Sciatic nerve (tissue), 2 donors: ENCODE measurements around the gene AOPEP. TPM values are rescaled to one million over a fixed set of nuclear protein-coding genes. Genes with fewer than 3 reads are reported as not detected.
"Not testable (repeated sequence)": the region's sequence is repeated elsewhere in the genome, so short reads cannot be mapped to it uniquely, and the experiment has no call there.

Experiments used
- ATAC-seq: fragments of 200-7000 bp; cut with Tn5 transposase; one replicate; pipeline ENCODE4 v1.9.1; 2020; ENCODE audit warnings: mild to moderate bottlenecking, moderate library complexity
- DNase-seq: peaks from one replicate; pipeline ENCODE4 v3.0.0-alpha.2; 2020; ENCODE audit warnings: low spot score
- intact Hi-C: fragments of 100-400 bp; cut with DNase I; formaldehyde crosslinking; loops from one replicate; pipeline ENCODE4 v1.14.2; 2022
- total RNA-seq: library from RNA; stranded (reverse); fragmentation: NEBNext Ultra II Directional; extraction: Animal tissue kit (Norgen Biotek cat#: 25700); gene quantifications from one replicate; pipeline ENCODE4 v1.2.1, GENCODE V29; 2021
- donor health status: DM: no; HTN: no; CAD: no.
- donor health status: DM: no; HTN: no; CAD: no.

AOPEP gene
- total RNA-seq, 1 donor from 2014 or later = 158 TPM

DNA sequence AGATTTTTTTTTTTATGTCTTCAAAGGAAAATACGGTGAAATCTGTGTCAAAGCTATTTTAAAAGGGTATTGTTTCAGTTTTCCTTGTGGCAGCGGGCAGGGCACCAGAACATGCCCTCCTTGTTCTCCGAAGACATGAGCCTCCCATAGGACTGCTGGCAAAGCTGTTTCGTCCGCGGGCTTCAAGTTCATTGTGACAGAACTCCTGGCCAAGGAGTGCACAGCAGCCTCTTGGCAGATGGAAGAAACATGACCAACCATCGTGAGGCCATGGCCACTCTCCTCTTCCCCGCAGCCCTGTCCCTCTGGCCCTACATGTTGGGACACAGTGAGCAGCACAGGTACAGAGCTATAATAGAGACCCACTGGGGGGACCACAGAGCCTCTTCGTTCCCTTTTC is 99.5 kb downstream of the AOPEP start:
- no peak for ATAC-seq
- DNase-seq = no peak
- intact Hi-C loops = no loop called here

DNA sequence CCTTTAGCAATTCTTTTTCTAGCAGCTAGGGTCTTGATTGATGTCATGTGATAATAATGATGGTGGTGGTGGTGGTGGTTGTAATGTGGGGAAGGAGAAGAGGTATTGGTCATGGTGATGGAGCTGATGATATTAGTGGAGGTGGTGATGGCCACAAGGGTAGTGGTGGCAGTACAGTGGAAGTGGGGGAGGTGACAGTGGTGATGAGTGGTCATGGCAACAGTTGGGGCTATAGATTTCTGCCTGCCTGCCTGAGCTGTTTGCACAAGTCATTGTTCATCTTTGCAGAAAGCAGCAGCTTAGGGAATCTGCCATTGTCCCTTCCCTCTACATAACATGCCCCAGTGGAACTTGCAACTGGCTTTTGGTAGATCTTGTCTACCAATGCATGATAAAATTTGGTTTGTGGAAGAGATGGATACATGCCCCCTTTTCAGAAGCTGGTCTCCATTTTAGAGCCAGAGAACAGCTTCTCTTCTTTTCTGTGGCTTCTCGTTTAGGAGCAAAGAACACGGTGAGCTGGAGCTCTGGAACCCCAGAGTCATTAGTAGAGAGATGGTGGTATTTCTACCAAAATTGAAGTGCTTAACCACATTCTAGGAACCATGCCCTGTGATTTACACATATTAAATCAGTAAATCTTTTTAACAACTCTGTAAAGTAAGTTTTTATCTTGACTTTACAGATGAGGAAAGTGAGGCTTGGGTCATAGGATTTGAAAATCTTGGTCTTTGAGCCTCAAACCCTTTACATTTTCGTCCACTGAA is 100.3 kb downstream of the AOPEP start:
- intact Hi-C loops = no loop called here
- DNase-seq (no peak), ATAC-seq (no peak)

DNA sequence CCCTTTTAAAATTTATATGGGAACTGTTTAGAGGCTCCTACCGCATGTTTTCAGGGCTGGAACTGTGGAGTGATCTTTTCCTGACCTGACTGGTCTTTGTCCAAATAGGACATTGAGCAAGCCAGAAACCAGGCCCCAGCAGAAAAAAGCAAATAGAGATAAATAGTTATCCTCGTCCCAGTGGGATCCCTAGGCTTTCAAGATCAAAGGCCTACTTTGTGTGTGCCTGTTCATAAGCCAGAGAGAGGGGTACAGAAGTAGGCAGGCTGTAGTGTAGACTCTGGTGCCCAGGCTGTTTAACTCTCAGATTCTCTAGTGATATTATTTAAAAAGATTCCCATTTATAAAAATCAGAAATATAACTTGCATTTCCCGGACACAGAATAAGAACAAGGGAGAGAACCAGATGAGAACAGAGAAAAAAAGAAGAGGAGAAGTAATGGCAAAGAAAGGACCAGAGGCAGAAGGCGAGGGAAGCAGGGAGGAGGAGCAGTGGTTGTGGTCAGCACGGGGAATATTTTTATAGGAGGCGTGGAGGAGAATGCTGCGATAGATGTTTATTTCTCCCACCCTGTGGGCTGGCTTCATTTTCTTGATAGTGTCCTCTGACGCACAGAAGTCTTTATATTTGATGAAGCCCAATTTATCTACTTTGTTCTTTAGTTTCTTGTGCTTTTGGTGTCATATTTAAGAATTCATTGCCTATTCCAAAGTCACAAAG is 101.2 kb downstream of the AOPEP start:
- intact Hi-C loops = no loop called here
- DNase-seq (no peak), ATAC-seq (peak; percentile 92)

DNA sequence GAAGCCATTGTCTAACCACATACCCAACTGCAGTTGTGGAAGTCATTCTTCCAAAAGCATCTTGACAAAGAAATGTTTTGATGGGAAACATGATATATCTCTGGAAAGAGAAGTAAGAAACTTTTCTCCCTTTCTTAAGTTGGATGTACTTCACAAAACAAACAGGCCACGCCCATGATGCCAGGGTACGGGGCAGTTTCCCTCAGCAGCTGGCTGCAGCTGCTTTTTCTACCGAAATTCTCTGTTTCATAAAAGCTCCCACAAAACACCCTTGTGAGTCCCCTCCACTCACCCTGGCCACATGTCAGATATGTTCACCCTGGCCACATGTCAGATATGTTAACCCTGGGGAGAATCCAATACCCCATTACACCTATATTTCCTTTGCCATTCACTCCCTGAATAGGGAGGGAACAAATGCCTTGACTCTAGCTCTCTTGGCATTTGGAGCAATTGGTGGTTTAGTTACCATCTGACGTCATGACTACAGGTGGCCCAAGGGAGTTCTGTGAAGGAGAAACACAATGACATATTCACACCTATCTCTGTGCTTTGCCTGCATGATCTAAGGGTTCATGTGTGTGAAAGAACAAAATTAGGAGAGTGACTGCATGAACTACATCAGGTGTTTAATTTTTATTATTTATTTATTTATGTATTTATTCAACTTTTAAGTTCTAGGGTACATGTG is 103.0 kb downstream of the AOPEP start:
- intact Hi-C loops = no loop called here
- no peak for DNase-seq
- ATAC-seq = no peak

DNA sequence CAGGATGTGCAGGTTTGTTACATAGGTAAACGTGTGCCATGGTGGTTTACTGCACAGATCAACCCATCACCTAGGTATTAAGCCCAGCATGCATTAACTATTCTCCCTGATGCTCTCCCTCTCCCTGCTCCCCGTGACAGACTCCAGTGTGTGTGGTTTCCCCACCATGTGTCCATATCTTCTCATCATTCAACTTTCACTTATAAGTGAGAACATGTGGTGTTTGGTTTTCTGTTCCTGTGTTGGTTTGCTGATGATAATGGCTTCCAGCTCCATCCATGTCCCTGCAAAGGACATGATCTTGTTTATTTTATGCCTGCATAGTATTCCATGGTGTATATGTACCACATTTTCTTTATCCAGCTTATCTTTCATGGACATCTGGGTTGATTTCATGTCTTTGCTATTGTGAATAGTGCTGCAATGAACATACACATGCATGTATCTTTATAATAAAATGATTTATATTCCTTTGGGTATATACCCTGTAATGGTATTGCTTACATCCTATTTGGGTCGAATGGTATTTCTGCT is 103.6 kb downstream of the AOPEP start:
- ATAC-seq, DNase-seq, intact Hi-C loops: not testable (repeated sequence)

DNA sequence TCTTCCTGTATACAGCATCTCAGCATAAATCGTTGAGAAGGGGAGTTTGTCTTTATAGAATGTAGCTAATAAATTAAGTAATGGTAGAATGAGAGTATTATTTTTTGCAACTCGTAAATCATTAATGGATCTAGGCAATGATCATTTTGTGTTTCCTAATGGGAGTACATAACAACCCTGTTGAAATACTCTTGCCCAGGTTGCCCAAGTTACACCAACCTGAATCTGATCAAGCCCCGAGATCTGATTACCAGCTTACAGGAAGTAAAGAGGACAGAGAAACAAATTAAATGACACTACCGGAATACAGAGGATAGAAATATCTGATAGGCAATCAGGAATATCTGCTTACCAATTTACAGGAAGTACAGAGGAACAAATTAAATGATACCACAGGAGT is 107.3 kb downstream of the AOPEP start:
- intact Hi-C loops = no loop called here
- DNase-seq (no peak), ATAC-seq (no peak)

DNA sequence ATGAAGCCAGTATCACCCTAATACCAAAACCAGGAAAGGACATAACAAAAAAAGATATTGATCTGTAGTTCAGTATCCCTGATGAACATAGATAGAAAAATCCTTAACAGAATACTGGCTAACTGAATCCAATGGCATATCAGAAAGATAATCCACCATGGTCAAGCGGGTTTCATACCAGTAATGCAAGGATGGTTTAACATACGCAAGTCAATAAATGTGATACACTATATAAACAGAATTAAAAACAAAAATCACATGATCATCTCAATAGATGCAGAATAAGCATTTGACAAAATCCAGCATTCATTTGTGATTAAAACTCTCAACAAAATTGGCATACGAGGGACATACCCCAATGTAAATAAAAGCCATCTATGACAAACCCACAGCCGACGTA is 110.9 kb downstream of the AOPEP start:
- ATAC-seq = no peak
- intact Hi-C loops = no loop called here
- DNase-seq = no peak

DNA sequence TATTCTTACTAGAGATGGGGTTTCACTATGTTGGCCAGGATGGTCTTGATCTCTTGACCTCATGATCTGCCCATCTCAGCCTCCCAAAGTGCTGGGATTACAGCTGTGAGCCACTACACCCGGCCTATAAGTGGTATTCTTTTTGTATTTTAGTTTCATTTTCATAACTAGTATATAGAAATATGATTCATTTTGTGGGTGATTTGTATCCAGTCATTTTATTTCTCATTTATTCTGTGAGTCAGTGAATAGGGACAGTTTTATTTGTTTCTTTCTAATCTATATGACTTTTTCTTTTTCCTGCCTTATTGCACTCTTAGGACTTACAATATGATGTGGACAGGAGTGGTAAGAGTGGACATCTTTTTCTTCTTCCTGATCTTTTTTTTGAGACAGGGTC is 112.9 kb downstream of the AOPEP start:
- intact Hi-C loops = no loop called here
- no peak for ATAC-seq
- no peak for DNase-seq

DNA sequence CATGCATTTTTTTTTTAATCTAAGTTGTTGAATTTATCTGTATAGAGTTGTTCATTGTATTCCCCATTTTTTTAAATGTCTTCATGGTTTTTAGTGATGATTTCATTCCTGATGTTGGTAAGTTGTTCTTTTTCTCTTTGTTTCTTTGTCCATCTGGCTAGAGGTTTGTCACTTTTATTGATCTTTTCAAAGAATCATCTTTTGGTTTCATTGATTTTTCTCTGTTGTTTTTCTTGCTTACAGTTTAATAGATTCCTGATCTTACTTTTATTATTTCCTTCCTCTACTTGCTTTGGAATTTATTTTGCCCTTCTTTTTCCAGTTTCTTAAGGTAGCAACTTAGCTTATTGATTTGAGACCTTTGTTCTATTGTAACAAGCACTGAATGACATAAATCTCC is 114.2 kb downstream of the AOPEP start:
- intact Hi-C loops = no loop called here
- no peak for DNase-seq
- ATAC-seq = no peak

DNA sequence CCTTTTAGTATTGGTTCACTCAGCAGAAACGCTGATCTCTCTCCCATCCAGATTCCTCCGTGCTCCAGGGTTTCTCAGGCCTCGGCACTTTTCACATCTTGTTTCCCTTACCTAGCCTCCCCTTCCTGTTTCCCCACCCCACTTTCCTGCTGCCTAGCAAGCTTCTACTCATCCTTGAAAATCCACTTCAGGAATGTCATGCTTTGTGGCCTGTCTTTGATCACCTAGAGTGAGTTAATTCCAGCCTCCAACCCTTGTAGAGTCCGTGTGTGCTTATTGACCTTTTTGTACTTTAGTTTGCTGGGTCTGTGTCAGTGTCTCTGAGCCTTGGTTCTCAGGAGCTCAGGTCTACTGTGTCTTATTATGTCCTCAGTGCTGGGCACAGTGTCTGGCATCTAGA is 116.6 kb downstream of the AOPEP start:
- DNase-seq = no peak

DNA sequence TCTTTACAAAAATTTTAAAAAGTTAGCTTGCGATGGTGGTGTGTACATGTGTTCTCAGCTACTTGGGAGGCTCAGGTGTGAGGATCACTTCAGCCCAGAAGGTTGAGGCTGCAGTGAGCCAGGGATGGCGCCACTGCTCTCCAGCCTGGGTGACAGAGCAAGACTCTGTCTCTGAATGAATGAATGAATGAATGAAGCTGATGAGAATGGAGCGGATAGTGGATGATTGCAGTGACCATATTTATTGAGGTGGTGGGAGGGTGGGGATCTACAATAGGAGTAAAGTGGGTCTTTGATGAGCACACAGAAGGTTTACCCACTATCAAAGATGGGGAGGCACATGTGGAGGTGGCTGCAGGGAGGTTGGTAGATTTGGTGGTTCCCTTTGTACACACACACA is 120.2 kb downstream of the AOPEP start:
- intact Hi-C loops = no loop called here

More for the DNA sequence above, 116.6 kb downstream of the AOPEP start:
- ATAC-seq = no peak
- intact Hi-C loops = no loop called here

DNA sequence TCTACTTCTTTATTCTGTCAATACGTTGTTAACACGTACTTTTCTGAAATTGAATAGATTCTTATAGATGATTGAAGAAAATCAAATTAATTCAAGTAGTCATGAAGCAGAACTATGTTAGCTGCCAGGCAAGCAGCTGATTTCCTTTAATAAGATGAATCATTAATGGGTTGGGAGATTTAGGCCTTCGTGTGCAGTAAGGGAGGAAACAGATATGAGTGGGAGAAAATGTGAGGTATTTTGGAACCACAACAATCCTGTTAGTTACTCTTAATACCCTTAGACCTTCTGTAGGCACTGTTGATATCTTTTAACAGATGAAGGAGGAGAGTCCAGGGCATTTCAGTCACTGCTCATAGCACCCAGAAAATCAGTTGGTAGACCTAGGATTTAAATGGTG is 121.0 kb downstream of the AOPEP start:
- DNase-seq (no peak), ATAC-seq (no peak)
- intact Hi-C loops = no loop called here

More for the DNA sequence above, 120.2 kb downstream of the AOPEP start:
- no peak for ATAC-seq
- no peak for DNase-seq

DNA sequence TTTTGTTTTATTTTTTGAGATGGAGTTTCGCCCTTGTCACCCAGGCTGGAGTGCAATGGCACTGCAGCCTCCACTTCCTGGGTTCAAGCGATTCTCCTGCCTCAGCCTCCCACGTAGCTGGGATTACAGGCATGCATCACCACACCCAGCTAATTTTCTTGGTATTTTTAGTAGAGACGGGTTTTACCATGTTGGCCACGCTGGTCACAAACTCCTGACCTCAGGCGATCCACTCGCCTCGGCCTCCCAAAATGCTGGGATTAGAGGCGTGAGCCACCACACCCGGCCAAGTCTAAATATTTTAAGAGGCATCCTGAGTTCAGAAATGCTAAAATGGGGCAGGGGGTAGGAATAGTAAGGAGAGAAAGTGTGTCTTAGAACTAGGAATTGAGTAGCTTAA is 122.3 kb downstream of the AOPEP start:
- intact Hi-C loops, ATAC-seq, DNase-seq: not testable (repeated sequence)

DNA sequence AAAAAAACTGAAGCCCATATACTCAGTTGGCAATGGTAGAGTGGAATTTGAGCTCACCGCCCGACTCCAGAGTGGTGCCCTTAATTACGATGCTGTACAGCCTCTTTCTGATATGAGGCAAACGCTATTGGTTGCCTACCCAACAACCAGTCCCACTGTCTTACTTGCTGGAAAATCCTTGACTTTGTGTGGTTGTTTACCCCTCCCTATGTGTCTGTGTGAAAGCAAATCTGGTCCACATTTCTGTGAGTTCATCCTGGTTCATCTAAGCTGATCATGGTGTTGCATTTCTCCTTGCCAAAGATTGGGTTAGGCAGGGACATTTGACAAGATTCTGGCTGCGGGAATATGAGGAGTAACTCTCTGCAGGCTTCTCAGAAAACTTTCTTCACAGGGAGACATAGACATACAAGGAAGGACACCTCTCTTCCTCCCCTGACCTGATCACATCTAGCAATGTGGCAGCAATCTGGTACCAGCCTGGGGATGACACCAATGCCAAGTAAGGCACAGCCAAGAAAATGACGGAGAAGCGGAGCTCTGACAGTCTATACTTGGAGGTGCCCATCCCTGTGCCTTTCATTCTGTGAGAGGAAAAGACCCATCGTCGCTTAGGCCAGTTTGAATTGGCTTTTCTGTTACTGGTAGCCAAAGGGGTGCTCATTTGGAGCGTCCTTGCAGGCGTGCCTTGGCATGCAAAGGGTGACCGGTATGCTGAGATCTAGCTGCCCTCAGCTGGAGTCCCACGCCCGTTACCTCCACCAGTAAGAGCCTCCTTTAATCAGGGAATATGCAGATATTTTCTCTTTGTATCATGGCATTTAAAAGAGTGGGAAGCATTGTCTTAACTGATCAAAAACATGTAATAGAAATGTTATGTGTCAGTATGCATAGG is 124.3 kb downstream of the AOPEP start:
- DNase-seq (no peak), ATAC-seq (no peak)
- intact Hi-C loops = no loop called here

DNA sequence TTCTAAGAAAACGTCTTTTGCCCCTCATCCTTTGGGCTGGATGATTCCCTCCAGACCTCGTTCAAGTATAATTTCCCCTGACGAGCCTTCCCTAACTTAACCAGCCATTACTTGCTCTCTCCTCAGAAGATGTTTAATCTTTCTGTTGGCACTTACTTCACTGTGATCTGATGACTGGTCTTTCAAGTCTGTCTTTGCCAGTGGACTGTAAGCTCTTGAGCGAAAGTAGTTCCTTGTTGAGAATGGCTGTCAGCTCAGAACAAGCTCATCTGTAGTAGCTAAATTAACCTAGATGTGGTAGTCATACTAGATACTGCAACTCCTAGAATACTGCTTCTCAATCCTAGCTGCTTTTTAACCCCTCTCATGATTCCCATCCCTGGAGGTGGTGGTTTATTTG is 125.0 kb downstream of the AOPEP start:
- DNase-seq = no peak
- intact Hi-C loops = no loop called here
- ATAC-seq = no peak

DNA sequence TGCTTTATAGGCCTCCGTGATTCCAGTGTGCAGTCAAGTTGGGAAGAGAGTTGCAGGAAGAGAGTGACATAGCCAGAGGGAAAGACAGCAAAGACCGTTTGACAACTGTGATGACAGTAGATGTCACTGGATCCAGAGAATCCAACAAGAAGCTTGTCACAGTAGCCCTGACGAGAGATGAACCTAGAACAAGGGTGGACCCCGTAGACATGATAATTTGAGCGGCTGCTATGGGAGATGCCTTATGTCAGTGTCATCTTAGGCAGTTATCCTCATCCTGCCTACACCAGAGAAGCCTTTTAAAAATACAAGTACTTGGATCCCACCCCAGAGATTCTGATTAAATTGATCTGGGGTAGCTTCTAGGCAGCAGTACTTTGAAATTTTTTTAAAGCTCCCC is 125.4 kb downstream of the AOPEP start:
- intact Hi-C loops = no loop called here
- ATAC-seq = no peak
- DNase-seq = no peak

DNA sequence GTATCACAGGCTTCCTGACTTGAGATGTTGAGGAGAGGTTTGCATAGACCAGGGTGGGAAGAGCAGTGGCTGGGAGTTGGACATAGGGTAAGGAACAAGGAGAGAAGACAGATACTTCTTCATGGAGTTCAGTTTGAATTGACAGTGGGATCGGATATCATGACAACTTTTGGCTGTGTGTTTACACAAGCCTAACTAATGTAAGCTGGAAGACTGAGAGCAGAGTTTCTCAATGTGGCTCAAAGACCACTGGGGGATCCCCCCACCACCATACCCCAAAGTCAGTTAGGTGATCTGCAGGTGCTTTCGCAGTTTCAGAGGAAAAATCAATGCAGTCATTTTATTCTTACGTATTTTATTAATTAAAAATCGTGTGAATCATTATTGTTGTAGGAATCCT is 125.9 kb downstream of the AOPEP start:
- ATAC-seq (no peak), DNase-seq (no peak)
- intact Hi-C loops = no loop called here

DNA sequence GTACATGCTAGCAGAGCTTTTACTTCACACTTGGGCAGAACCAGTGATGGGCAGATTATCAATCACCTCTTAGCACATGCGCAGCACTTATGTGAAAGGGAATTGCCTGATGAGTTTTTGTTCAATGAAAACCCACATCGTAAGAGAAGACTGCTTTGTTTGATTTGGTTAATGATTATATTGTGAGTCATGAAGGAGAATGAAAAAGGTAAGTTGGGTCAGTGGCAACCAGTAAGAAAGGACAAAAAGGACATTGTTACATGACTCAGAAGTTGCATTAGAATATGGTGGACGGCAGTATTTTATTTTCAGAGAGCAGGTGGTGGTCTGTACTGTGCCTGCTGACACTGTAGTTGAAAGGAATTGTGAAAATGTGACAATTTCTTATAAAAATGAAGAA is 127.4 kb downstream of the AOPEP start:
- no peak for DNase-seq
- intact Hi-C loops = no loop called here

DNA sequence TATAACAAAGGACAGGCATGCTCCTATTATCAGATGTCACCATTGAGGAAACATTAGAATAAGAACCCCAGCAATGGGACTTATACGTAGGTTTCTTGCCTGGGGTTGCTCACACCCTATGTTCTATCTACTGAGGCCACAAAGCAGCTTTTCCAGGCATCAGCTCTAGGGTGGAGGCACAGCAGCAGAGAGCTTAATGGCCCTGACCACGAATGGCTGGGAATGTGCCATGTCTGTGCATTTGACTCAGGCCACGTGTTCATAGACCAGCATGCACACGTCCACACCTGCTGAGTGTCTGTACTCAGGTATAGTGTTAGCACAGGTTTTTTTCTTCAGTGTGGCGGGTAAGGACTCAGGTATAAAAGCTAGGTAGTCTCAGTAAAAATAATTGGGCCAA is 129.4 kb downstream of the AOPEP start:
- no peak for DNase-seq
- ATAC-seq = no peak
- intact Hi-C loops = no loop called here

More for the DNA sequence above, 127.4 kb downstream of the AOPEP start:
- no peak for ATAC-seq
